HEK293 (cell line): ENCODE data around the gene CDK11B.
"Not testable (repeated sequence)": the region's sequence is repeated elsewhere in the genome, so short reads cannot be mapped to it uniquely, and the experiment has no call there.

Experiments
- CTCF ChIP-seq: fragments of 450-650 bp; formaldehyde crosslinking; IDR thresholded peaks from 2 replicates; pipeline ENCODE4 v1.5.1; 2016; ENCODE audit warnings: missing biosample characterization, missing genetic modification characterization
- ZNF169 ChIP-seq: fragments of 450-650 bp; formaldehyde crosslinking; IDR thresholded peaks from 2 replicates; pipeline ENCODE4 v1.5.1; 2016; ENCODE audit warnings: missing biosample characterization, missing genetic modification characterization
- ZNF184 ChIP-seq: fragments of 450-650 bp; IDR thresholded peaks from 2 replicates; pipeline ENCODE4 v1.5.1; 2018; ENCODE audit warnings: missing biosample characterization, mild to moderate bottlenecking, missing genetic modification characterization
- ZNF423 ChIP-seq: fragments of 450-650 bp; formaldehyde crosslinking; IDR thresholded peaks from 2 replicates; pipeline ENCODE4 v1.5.1; 2016; ENCODE audit warnings: missing biosample characterization, missing genetic modification characterization

GRCh38 chr1:1647567-1648241 lies 11.1 kb downstream of the CDK11B start:
- TF ChIP-seq ZNF184; CTCF (tag by site-specific recombination); ZNF169 (tag by site-specific recombination); ZNF423 (tag by site-specific recombination): not testable (repeated sequence)
